Measurements from ENCODE around the gene ST3GAL6. TPM values are rescaled to one million over a fixed set of nuclear protein-coding genes. Genes with fewer than 3 reads are reported as not detected.

The ST3GAL6 gene
- total and polyA plus RNA-seq, 12 donors = 27.3 to 92.9 (median 57.5) TPM

GRCh38 chr3:98745718-98746117 lies 17.4 kb upstream of the ST3GAL6 start:
- Histone ChIP-seq H3K4me3 (no peak overlapping the region), H3K27me3 (no peaks in the 10 kb centered on the region), H3K4me1 (peaks cover 0 to 76% (median 29%) of the 10 kb centered on the region in 9 donors), H3K27ac (peak overlapping the region in 7 of 10 donors; percentile 0 to 83 (median 70)), H3K9me3 (no peaks in the 10 kb centered on the region), H3K36me3 (no peaks in the 10 kb centered on the region)
- no peak for TF ChIP-seq CTCF (IDR thresholded peaks at IDR 0.05)
- intact Hi-C loops (cut with DNase I) = no loop called here
- ATAC-seq = no peak
- no peak for DNase-seq
- 81 to 92% methylated on average over 1 of the region's 1 CpG for WGBS, 2 donors

GRCh38 chr3:98746122-98746521 lies 17.0 kb upstream of the ST3GAL6 start:
- peaks cover 0 to 77% (median 29%) of the 10 kb centered on the region in 9 donors for H3K4me1 ChIP-seq
- H3K9me3 ChIP-seq = no peaks in the 10 kb centered on the region
- intact Hi-C loops (cut with DNase I) = no loop called here
- H3K4me3 ChIP-seq = no peak overlapping the region
- no peaks in the 10 kb centered on the region for H3K27me3 ChIP-seq
- ATAC-seq = no peak
- DNase-seq = no peak
- H3K36me3 ChIP-seq = no peaks in the 10 kb centered on the region
- WGBS, 2 donors = 85 to 87% methylated on average over 4 of the region's 4 CpGs
- H3K27ac ChIP-seq = peak overlapping the region in 5 of 10 donors; percentile 63 to 83 (median 79)
- no peak for TF ChIP-seq CTCF (IDR thresholded peaks at IDR 0.05)

GRCh38 chr3:98746882-98747281 lies 16.3 kb upstream of the ST3GAL6 start:
- Histone ChIP-seq H3K4me3 (no peak overlapping the region), H3K36me3 (no peaks in the 10 kb centered on the region), H3K27me3 (no peaks in the 10 kb centered on the region), H3K9me3 (no peaks in the 10 kb centered on the region), H3K4me1 (peaks cover 0 to 72% (median 29%) of the 10 kb centered on the region in 9 donors), H3K27ac (peak overlapping the region in 7 of 10 donors; percentile 49 to 81 (median 75))
- no peak for DNase-seq
- intact Hi-C loops (cut with DNase I) = no loop called here
- TF ChIP-seq CTCF (IDR thresholded peaks at IDR 0.05) = no peak
- 37 to 52% methylated on average over 4 of the region's 4 CpGs for WGBS, 2 donors
- ATAC-seq = peak in 2 of 8 donors; percentile 22 to 41

- Histone ChIP-seq H3K27me3 (no peaks in the 10 kb centered on the region), H3K36me3 (no peaks in the 10 kb centered on the region), H3K9me3 (no peaks in the 10 kb centered on the region), H3K4me3 (no peak overlapping the region), H3K27ac (peak overlapping the region in 8 of 10 donors; percentile 15 to 81 (median 69)), H3K4me1 (peaks cover 0 to 77% (median 42%) of the 10 kb centered on the region in 9 donors)
- ATAC-seq (peak; percentile 17 to 87 (median 72)), DNase-seq (peak in 1 of 2 donors; percentile 23)
- TF ChIP-seq CTCF (IDR thresholded peaks at IDR 0.05) = no peak
- intact Hi-C loops (cut with DNase I) = no loop called here
- WGBS, 2 donors = 90% methylated on average over 1 of the region's 1 CpG
These were observed 12.7 kb upstream of the ST3GAL6 start for GRCh38 chr3:98750276-98750919.
